LNCAP (cell line): ENCODE results near the gene CYB5R4.

Experiments
- CTCF ChIP-seq: fragments of 450-650 bp; IDR thresholded peaks from 2 replicates; pipeline ENCODE4 v1.5.1; 2017; ENCODE audit warnings: mild to moderate bottlenecking

CYB5R4 gene

GRCh38 chr6:83867527-83868161 is 8.2 kb downstream of the CYB5R4 start:
- TF ChIP-seq CTCF = no peak

GRCh38 chr6:83868639-83869038 is 9.2 kb downstream of the CYB5R4 start:
- TF ChIP-seq CTCF = no peak

- TF ChIP-seq CTCF = no peak
Observed at GRCh38 chr6:83870649-83871048, 11.2 kb downstream of the CYB5R4 start.

GRCh38 chr6:83872386-83873118 is 13.1 kb downstream of the CYB5R4 start:
- no peak for TF ChIP-seq CTCF

- no peak for TF ChIP-seq CTCF
Observed at GRCh38 chr6:83873869-83874268, 14.4 kb downstream of the CYB5R4 start.

GRCh38 chr6:83875843-83876242 is 16.4 kb downstream of the CYB5R4 start:
- TF ChIP-seq CTCF = no peak

GRCh38 chr6:83878902-83879644 is 19.6 kb downstream of the CYB5R4 start:
- no peak for TF ChIP-seq CTCF
